Endothelial cell of umbilical vein (primary cell): ENCODE data around the gene SLC38A9. TPM values are rescaled to one million over a fixed set of nuclear protein-coding genes. Genes with fewer than 3 reads are reported as not detected.

Experiments
- BruUV-seq: library from RNA; stranded (reverse); fragments of 400-500 nt; replicated peaks from 2 replicates; lab custom pipeline; 2021; lab: Mats Ljungman, UMichigan
- CTCF ChIA-PET: fragments of 300-600, 350-600 bp; sonication (Branson Sonifier 250); formaldehyde crosslinking; loops from one replicate; lab custom pipeline; 2021; ENCODE audit warnings: antibody characterized with exemption, inconsistent platforms; lab: Charles Lee
- POLR2A ChIA-PET: fragments of 300-600, 350-600 bp; sonication (Branson Sonifier 250); formaldehyde crosslinking; loops from one replicate; lab custom pipeline; 2021; ENCODE audit warnings: antibody characterized with exemption, inconsistent platforms; lab: Charles Lee
- DNase-seq: peaks from one replicate; pipeline ENCODE4 v3.0.0-alpha.2; 2011; ENCODE audit warnings: low read depth, low spot score
- FAIRE-seq: peaks from 2 replicates; lab custom pipeline; 2011; peaks lifted over from hg19 to GRCh38; lab: Jason Lieb, UNC
- H2AFZ ChIP-seq: 2 replicates; pipeline ENCODE4 v1.6.0; 2012; ENCODE audit warnings: low read depth, low read length, control low read depth, inconsistent platforms
- H3K27ac ChIP-seq: 2 replicates; pipeline ENCODE4 v1.5.1; 2011; ENCODE audit warnings: low read depth, mild to moderate bottlenecking, control low read depth, low read length, moderate library complexity; ENCODE audit not compliant: insufficient read depth
- H3K27me3 ChIP-seq, 2 experiments: 2 replicates each; pipeline versions ENCODE4 v1.6.0 to v1.6.1; 2011; ENCODE audit warnings: low read length in 2 of 2, mixed read lengths in 1 of 2; ENCODE audit not compliant: control insufficient read depth in 2 of 2, insufficient read depth in 2 of 2
- H3K36me3 ChIP-seq, 2 experiments: 2 replicates in 1 of 2; 3 replicates in 1 of 2; pipeline ENCODE4 v1.5.1; 2011; ENCODE audit warnings: low read length in 2 of 2, mild to moderate bottlenecking in 1 of 2, moderate library complexity in 1 of 2; ENCODE audit not compliant: control insufficient read depth in 2 of 2, insufficient read depth in 2 of 2; ENCODE audit errors: extremely low read depth in 1 of 2
- H3K4me1 ChIP-seq: 3 replicates; pipeline ENCODE4 v1.5.1; 2011; ENCODE audit warnings: mild to moderate bottlenecking, low read length; ENCODE audit not compliant: control insufficient read depth, insufficient read depth; ENCODE audit errors: extremely low read depth
- H3K4me2 ChIP-seq: 2 replicates; pipeline ENCODE4 v1.6.1; 2011; ENCODE audit warnings: low read length, control low read depth, mixed read lengths; ENCODE audit not compliant: insufficient read depth
- H3K4me3 ChIP-seq, 3 experiments: fragments of 200-600 bp in 1 of 3; sonication (generic), shearing (Covaris generic) in 1 of 3; replicated peaks in 1 of 3; 2 replicates each; pipeline ENCODE4 v1.5.1; 2011 to 2016; ENCODE audit warnings: control low read depth in 3 of 3, low read length in 3 of 3, mild to moderate bottlenecking in 2 of 3, inconsistent platforms in 1 of 3, low read depth in 1 of 3, moderate library complexity in 1 of 3; ENCODE audit not compliant: insufficient read depth in 1 of 3
- H3K79me2 ChIP-seq: 2 replicates; pipeline ENCODE4 v1.6.0; 2012; ENCODE audit warnings: low read length, inconsistent platforms; ENCODE audit not compliant: control insufficient read depth, insufficient read depth
- H3K9ac ChIP-seq: replicated peaks from 2 replicates; pipeline ENCODE3; 2011; ENCODE audit warnings: low read length, control low read depth; ENCODE audit not compliant: insufficient read depth; ENCODE audit errors: extremely low read depth
- H3K9me1 ChIP-seq: replicated peaks from 3 replicates; pipeline ENCODE4 v1.6.0; 2011; ENCODE audit warnings: mild to moderate bottlenecking, low read length; ENCODE audit not compliant: control insufficient read depth, insufficient read depth; ENCODE audit errors: extremely low read depth
- H3K9me3 ChIP-seq: replicated peaks from 2 replicates; pipeline ENCODE4 v1.5.1; 2012; ENCODE audit warnings: low read length, inconsistent platforms; ENCODE audit not compliant: control insufficient read depth, insufficient read depth
- H4K20me1 ChIP-seq: replicated peaks from 2 replicates; pipeline ENCODE3; 2011; ENCODE audit warnings: mild to moderate bottlenecking, low read length; ENCODE audit not compliant: control insufficient read depth, insufficient read depth; ENCODE audit errors: extremely low read depth
- CTCF ChIP-seq, 2 donors: IDR thresholded peaks; 1 replicate in 1 of 2; 2 replicates in 1 of 2; pipeline ENCODE4 v1.5.1; 2011; ENCODE audit warnings: low read length in 2 of 2, mild to moderate bottlenecking in 2 of 2, moderate library complexity in 2 of 2, control low read depth in 1 of 2, inconsistent platforms in 1 of 2, low read depth in 1 of 2; ENCODE audit not compliant: insufficient read depth in 1 of 2; ENCODE audit errors: extremely low read depth in 1 of 2
- EZH2 ChIP-seq: IDR thresholded peaks from 2 replicates; pipeline ENCODE4 v1.6.1; 2012; ENCODE audit warnings: borderline replicate concordance, low read depth, mild to moderate bottlenecking, moderate library complexity, low read length, inconsistent platforms; ENCODE audit not compliant: severe bottlenecking
- FOS ChIP-seq: IDR thresholded peaks from 2 replicates; pipeline ENCODE4 v1.6.1; 2011; ENCODE audit warnings: mild to moderate bottlenecking, low read length, moderate library complexity, borderline replicate concordance; ENCODE audit not compliant: insufficient read depth
- GATA2 ChIP-seq: IDR thresholded peaks from 2 replicates; pipeline ENCODE4 v1.7.0; 2011; ENCODE audit warnings: low read depth, mild to moderate bottlenecking, moderate library complexity, mixed read lengths, low read length; ENCODE audit not compliant: insufficient read length, insufficient read depth
- JUN ChIP-seq: IDR thresholded peaks from 2 replicates; pipeline ENCODE4 v1.6.1; 2011; ENCODE audit warnings: borderline replicate concordance, low read depth; ENCODE audit not compliant: insufficient read length, insufficient read depth
- MAX ChIP-seq: IDR thresholded peaks from 2 replicates; pipeline ENCODE4 v1.6.1; 2011; ENCODE audit not compliant: insufficient read depth, insufficient read length
- MYC ChIP-seq: IDR thresholded peaks from one replicate; pipeline ENCODE4 v1.6.1; 2011; ENCODE audit warnings: mild to moderate bottlenecking, low read depth, low read length
- POLR2A ChIP-seq: IDR thresholded peaks from 2 replicates; pipeline ENCODE4 v1.6.1; 2012; ENCODE audit warnings: low read depth, mild to moderate bottlenecking, control low read depth, low read length
- POLR2AphosphoS5 ChIP-seq: IDR thresholded peaks from 2 replicates; pipeline ENCODE4 v1.6.1; 2012; ENCODE audit warnings: low read depth, mild to moderate bottlenecking, control low read depth, low read length, moderate library complexity; ENCODE audit not compliant: insufficient read depth
- dilution Hi-C: fragments of 300-500 bp; cut with MboI; formaldehyde crosslinking; loops from one replicate; pipeline ENCODE4 v1.15.0; 2019; ENCODE audit warnings: low sequenced_read_pairs; ENCODE audit not compliant: extremely low pct_ligation_motif_present
- intact Hi-C: fragments of 100-400 bp; cut with micrococcal nuclease; formaldehyde crosslinking; loops from one replicate; pipeline ENCODE4 v1.10.0; 2022
- polyA plus RNA-seq, 4 experiments: library from polyadenylated mRNA; depleted of rRNA in 3 of 4; stranded (reverse) in 3 of 4; unstranded in 1 of 4; fragments of >200 nt; gene quantifications; 2 replicates each; pipeline versions ENCODE4 v1.2.1 to v1.2.3, GENCODE V29; 2011 to 2012; ENCODE audit warnings: missing spikeins in 1 of 4
- total RNA-seq: library from RNA; stranded (reverse); gene quantifications from 2 replicates; pipeline ENCODE4 v1.2.3, GENCODE V29; 2021

The SLC38A9 gene
- total and polyA plus RNA-seq, 2 donors (not counting 3 experiments of a cell fraction or from before 2014, with no cell fraction given): 14.1 to 24.9 TPM

DNA sequence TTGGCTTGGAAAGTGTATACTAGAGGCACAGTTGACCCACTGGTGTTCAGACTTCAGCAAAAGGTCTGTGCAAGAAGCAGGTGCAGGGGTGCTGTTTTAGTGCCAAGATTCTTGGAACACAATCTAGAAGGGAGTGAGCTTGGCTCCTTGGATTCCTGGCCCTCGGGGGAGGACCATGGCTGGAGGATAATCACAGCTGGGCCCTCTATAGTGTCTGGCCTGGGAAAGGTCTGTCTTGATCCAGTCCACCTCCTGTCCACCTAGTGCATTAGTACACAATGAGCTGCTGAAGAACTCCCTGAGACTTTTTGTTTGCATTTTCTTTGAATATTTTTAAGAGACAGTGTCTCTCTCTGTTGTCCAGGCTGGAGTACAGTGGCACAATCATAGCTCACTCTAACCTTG is 126.9 kb downstream of the SLC38A9 start:
- CTCF ChIA-PET: no interaction called here
- dilution Hi-C loops: no loop called here
- no TSS peak for BruUV-seq

GRCh38 chr5:55584398-55585205 is 127.5 kb downstream of the SLC38A9 start:
- Histone ChIP-seq H3K36me3 (no peaks in the 10 kb centered on the region), H3K4me3 (no peak overlapping the region), H3K4me2 (no peak overlapping the region), H3K79me2 (no peaks in the 10 kb centered on the region), H3K9me3 (no peaks in the 10 kb centered on the region), H3K27ac (no peak overlapping the region), H2AFZ (no peak overlapping the region), H3K9me1 (no peaks in the 10 kb centered on the region), H3K9ac (no peak overlapping the region), H3K27me3 (no peaks in the 10 kb centered on the region), H4K20me1 (no peaks in the 10 kb centered on the region), H3K4me1 (no peaks in the 10 kb centered on the region)
- dilution Hi-C loops: no loop called here
- intact Hi-C loops: no loop called here
- DNase-seq (no peak), FAIRE-seq (peak; percentile 26)
- ChIA-PET CTCF (interaction anchor here (1.7 kb wide), 1 partner anchor 35 kb away, joined by 3 read pairs; no protein-coding TSS in a partner anchor), POLR2A (no interaction called here)
- no peak for TF ChIP-seq MAX
- no peak for TF ChIP-seq CTCF (IDR thresholded peaks at IDR 0.05; ENCODE audit: extremely low read depth in 1 of 2, insufficient read depth in 1 of 2, low read depth in 1 of 2, low read length in 2 of 2)
- TF ChIP-seq MYC: no peak
- no peak for TF ChIP-seq GATA2
- TF ChIP-seq POLR2AphosphoS5: no peak
- TF ChIP-seq EZH2: no peak
- no peak for TF ChIP-seq FOS
- no peak for TF ChIP-seq POLR2A
- no peak for TF ChIP-seq JUN
- no TSS peak for BruUV-seq

More for the DNA sequence above, 126.9 kb downstream of the SLC38A9 start:
- no peak overlapping the region for H3K4me3 ChIP-seq
- no peak for TF ChIP-seq POLR2AphosphoS5
- no peak overlapping the region for H3K9ac ChIP-seq
- no peaks in the 10 kb centered on the region for H4K20me1 ChIP-seq
- no peaks in the 10 kb centered on the region for H3K27me3 ChIP-seq
- no peaks in the 10 kb centered on the region for H3K36me3 ChIP-seq
- FAIRE-seq: no peak
- no peak for DNase-seq
- no peak overlapping the region for H3K27ac ChIP-seq
- intact Hi-C loops: no loop called here
- POLR2A ChIA-PET: no interaction called here
- no peaks in the 10 kb centered on the region for H3K4me1 ChIP-seq
- no peak overlapping the region for H2AFZ ChIP-seq
- no peaks in the 10 kb centered on the region for H3K9me1 ChIP-seq
- H3K9me3 ChIP-seq: no peaks in the 10 kb centered on the region
- no peaks in the 10 kb centered on the region for H3K79me2 ChIP-seq
- H3K4me2 ChIP-seq: no peak overlapping the region
